NCI-H187 (cell line): ENCODE data around the gene DISP3.

ENCODE experiments used
- DNase-seq, 2 experiments: peaks; one replicate each; lab custom pipeline; 2025; lab: John Stamatoyannopoulos, UW

The DISP3 gene

DNA sequence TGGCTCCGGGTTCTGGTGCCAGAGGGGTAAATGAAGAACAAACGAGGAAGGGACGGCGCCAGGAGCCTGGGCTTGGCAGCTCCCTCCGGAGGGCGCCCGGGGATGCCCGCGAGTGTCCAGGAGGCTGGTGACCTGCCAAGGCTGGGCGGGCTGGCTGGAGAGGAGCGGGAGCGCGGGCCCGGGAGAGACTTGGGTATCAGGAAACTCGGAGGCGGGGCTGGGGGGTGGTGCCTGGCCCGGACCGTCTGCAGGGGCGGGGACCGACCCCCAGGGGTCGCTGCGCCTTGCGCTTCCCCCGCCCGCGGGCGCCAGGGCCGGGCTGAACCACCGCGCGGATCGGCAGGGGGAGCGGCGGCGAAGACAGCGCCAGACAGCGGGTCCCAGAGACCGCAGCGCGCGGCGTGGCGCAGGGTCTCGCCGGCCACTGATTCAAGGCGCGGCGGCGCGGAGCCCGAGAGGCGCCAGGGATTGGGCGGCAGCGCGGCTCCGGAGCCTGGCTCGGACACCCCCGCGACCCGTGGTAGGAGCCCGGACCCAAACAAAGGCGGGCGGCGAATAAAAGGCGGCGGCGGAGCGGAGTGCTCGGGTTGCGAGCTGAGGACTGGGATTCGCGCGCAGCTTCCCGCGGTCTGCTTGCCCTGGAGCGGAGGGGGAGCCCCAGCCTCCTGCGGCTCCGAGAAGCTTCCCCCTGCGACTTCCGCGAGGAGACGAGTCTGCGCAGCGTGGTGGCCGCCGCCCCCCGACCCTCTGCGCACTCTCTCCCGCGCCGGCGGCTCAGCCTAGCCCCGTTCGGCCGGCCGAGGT, at the start of gene DISP3:
Gene DISP3, plus strand, starts transcription at position 585 of the 804 bp plus-strand sequence. CDS start 21,838 bp downstream, outside the sequence.
- peak; percentile 86 to 89 for DNase-seq

DNA sequence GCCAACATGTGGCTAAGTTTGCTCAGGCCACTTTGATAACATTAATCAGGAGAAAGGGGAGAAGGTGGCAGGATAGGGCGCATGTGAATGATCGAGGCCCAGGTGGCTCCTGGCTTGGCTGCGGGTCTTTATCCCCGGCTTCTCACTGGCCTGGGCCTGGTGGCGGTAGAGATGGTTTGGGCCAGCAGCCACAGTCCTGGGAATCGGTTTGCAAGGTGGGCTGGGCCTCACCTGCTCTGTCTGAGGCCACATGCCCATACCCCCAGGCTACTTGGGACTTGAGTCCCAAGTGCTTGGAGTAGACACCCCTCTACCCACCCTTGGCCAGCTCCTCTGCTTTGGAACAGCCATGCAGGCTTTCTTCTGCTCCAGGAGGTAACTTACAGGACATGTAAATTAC, 49.7 kb upstream of the DISP3 start:
- DNase-seq = no peak

DNA sequence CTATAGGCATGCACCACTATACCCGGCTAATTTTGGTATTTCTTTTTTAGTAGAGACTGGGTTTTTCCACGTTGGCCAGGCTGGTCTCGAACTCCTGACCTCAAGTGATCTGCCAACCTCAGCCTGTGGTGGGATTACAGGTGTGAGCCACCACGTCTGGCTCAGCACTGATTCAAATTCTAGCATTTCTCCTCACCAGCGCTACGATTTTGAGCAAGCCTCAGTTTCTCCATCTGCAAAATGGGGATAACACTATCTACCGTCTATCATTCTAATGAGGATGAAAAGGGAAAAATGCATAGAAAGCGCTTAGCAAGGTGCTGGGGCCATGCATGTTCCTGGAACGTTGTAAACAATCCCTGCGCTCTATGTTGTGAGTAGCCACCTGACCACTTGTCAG, 49.0 kb upstream of the DISP3 start:
- no peak for DNase-seq

DNA sequence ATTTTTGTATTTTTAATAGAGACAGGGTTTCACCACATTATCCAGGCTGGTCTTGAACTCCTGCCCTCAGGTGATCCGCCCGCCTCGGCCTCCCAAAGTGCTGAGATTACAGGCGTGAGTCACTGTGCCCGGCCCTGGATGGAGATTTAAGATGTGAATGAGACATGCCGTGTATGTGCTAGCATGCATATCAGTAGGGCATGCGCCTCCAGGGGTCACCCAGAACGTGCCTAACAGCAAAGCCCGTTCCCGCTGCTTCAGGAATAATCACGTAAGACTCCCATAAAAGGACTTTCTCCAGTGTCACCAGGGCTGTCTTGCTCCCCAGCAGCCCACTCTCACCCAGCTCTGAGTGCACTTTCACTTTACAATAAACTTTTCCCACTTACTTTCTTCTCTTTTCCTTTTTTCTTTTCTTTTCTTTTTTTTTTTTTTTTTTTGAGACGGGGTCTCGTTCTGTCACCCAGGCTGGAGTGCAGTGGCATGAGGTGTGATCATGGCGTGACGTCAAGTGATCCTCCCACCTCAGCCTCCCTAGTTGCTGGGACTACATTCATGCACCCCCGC, 46.9 kb upstream of the DISP3 start:
- no peak for DNase-seq

GRCh38 chr1:11432526-11432925, 46.4 kb upstream of the DISP3 start:
- DNase-seq = no peak

DNA sequence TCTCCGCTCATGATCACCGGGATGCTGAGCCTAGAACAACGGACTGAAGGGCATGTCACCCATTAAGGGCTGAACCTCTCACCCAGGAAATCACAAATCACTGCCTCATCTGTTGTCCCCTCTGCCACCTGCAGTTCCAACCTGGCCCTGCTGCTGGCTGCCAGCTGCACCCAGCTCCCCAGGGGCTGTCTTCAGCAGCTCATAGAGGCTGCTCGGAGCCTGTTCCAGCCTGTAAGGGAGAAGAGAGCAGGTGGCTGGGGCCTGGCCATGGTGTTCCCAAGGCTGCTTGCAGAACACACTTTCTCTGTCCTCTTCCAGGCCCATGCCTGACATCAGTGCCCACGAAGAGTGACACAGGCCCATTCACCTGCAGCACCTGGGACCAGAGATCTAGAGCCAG, 44.5 kb upstream of the DISP3 start:
- DNase-seq = peak in 1 of 2 experiments; percentile 5

GRCh38 chr1:11434926-11435325, 44.0 kb upstream of the DISP3 start:
- DNase-seq = no peak

GRCh38 chr1:11438996-11439395, 40.0 kb upstream of the DISP3 start:
- no peak for DNase-seq

DNA sequence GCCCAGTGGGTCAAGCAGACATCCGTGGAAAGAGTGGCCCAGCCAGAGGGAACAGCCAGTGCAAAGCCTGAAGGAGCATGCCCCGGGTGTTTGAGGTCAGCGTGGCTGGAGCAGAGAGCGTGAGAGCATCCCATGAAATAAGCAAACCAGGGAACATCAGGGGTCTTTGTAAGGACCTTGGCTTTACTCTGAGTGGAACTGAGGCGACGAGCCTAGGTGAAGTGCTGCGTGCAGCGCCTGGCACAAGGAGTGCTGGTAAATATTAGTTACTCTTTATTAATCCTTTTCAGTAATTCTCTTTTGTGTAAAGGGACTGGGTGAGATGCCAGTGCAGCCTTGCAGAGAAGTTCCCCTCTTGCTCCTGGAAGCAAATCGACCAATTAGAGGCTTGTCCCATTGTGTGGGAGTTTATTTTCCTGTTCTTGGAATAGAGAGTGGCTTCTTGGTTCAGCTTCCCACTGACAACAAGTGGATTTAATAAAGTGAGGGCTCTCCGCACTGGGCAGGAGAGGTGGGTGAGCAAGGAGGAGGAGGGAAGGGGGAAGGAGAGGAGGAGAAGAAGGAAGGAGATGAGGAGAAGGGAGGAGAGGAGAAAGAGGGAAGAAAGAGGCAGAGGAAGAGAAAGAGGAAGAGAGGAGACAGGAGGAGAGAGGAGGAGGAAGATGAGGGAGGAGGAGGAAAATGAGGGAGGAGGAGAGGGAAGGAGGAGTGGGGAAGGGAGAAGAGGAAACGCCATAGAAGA, 37.6 kb upstream of the DISP3 start:
- no peak for DNase-seq

GRCh38 chr1:11443043-11443442, 35.9 kb upstream of the DISP3 start:
- DNase-seq = no peak

DNA sequence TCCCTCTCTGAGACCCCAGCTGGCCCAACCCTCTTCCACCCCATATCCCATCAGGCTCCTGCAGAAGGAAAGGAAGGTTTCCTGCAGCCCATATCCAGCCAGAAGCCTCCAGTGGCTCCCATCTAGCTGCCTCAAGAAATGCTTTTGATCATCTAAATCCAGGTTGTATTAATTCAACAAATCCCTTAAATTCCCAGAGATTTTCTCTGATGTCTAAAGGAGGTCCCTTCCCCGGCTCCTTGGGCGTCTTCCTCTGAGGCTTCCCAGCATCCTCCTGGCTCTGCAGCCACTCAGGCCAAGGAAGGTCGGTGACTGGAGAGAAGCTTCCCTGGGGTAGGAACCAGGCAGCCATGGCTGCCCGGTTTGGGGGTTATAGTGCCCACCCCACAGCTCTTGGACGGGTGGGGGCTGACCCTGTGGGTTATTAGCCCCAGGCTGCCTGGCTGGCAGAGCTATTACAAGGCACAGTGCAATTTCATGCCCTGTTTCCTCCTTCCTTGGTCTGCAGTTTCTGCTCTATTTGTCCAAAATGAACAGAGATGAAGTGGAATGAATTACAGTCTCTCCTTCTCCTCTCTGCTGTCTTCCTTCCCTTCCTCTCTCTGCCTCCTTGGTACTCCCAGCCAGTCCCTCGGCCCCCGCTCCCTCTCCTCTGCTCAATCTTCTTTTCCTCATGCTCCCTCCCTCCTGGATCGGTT, 34.8 kb upstream of the DISP3 start:
- no peak for DNase-seq

GRCh38 chr1:11444907-11445306, 34.0 kb upstream of the DISP3 start:
- DNase-seq = no peak

DNA sequence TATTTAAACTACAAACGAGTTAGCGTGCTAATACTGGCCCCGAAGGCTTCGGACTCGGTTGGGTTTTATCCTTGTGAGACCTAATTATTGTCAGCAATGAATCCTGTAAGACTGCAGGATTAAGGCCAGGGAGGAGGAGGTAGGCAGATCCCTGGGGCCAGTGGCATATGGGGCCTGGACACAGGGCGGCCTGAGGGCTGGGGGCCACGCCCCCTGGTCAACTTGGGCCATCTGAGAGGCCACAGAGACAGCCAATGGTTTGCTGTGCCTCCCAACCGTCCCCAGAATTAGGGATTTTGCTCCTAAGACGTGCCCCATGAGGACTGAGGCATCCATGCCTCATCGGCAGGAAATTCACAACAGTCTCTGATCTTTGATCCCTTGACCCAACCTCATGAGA, 31.1 kb upstream of the DISP3 start:
- no peak for DNase-seq

GRCh38 chr1:11448373-11449099, 30.4 kb upstream of the DISP3 start:
- no peak for DNase-seq

- no peak for DNase-seq
Observed at GRCh38 chr1:11449100-11449403, 29.9 kb upstream of the DISP3 start.

DNA sequence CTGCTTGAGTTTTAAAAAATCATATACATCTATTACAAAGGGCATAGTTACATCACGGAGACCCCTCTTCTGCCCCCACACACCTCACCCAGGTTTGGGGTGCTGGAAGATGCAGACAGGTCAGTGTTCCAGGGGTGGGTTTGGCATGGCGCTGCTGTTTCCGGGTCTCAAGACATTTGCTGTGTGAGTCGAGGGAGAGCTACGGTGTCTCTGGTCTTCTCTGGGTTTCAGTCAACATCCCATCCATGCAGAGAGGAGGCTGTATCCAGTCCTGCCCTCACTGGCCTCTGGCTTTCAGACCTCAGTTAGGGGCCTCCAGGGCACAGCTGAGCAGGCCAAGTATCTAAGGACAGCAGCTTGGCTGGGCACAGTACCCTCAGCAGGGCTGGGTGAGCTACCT, 28.6 kb upstream of the DISP3 start:
- no peak for DNase-seq

DNA sequence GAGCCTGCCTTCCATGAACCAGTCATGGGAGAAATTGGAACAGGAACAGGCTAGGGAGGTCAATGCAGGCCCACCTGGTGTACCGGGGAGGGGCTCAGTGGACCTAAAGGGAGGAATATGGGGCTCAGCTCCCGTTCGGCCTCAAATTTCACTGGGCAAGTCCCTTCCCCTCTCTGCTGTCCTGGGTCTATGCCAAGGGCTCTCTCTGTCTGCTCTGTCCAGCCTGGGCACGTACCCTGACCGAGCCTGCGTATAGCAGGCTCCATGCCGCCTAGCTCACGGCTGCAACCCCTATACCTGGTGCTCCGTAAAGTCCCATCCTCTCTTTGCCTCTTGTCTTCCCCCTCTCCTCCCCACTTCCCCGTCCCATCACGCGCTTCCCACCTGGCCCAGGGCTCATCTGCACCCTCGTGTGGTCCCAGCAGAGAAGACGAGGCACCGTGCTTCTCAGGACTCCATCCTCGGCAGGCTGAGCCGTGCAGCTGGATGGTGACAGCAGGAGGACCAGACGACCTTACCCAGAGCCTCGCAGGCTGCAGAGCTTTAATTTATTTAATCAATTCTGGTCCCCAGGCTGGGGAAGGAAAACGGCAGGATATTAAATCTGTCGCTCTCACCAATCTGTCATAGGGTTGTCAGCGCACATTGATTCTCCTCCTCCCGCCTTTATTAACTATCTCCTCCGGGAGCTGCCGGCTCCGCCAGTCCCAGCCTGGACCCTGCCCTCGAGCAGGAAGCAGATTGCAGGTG, 25.0 kb upstream of the DISP3 start:
- DNase-seq = no peak

GRCh38 chr1:11455967-11456570, 22.9 kb upstream of the DISP3 start:
- no peak for DNase-seq

DNA sequence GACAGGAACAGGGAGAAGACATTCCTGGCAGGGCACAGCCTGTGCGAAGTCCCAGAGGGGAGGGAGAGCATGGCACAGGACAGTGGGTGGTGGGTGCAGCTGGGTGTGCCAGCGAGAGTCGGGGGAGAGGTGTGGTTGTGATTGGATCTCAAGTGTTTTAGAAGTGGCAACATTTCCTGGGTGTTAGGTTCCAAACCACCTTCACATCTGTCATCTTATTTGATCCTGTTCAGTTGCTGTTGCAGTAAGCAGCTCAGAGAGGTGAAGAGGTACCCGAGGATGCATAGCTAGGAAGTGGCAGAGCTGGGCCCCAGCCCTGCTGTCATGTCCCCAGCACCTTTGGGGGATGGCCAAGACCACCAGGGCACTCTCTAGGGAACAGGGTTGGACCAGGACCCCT, 22.0 kb upstream of the DISP3 start:
- DNase-seq = no peak

DNA sequence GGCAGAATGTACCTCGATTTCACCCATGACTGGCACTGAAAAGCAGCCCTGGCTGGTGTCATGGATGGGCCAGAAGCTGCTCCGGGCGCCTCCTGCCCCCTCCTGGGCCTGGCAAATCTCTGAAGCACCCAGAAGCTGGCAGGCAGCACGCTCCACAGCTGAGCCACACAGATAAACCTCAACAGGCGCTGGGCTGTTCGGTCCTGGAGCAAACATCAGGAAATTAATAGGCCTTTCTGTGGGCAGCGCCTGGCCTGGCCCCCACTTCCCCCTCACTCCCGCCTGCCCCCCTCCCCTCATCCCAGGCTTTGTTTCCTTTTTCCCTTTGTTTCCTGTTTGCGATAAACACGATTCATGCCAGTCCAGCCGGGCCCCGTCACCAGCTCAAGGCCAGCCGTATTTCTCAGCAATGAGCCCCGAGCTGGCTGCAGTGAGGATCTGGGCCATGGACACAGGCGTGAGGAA, 20.1 kb upstream of the DISP3 start:
- DNase-seq = no peak
